CD4-positive, alpha-beta T cell (primary cell): ENCODE measurements around the gene EXOC3. TPM values are rescaled to one million over a fixed set of nuclear protein-coding genes. Genes with fewer than 3 reads are reported as not detected.

ENCODE experiments used
- ATAC-seq: fragments of 200-7000 bp; cut with Tn5 transposase; one replicate; pipeline ENCODE4 v1.10.0; 2022; ENCODE audit warnings: mild to moderate bottlenecking; ENCODE audit not compliant: poor library complexity
- CTCF ChIA-PET: fragments of 350-600 bp; sonication (Branson Sonifier 250); formaldehyde crosslinking; loops from one replicate; lab custom pipeline; 2021; ENCODE audit warnings: antibody characterized with exemption, inconsistent platforms; lab: Charles Lee
- POLR2A ChIA-PET: fragments of 350-600 bp; sonication (Branson Sonifier 250); formaldehyde crosslinking; loops from one replicate; lab custom pipeline; 2021; ENCODE audit warnings: antibody characterized with exemption, inconsistent platforms; lab: Charles Lee
- DNase-seq, 14 experiments: peaks; one replicate each; pipeline ENCODE4 v3.0.0-alpha.2; 2013 to 2020; ENCODE audit warnings: mixed read lengths in 2 of 14
- H3K27ac ChIP-seq, 2 donors: one replicate each; pipeline versions ENCODE4 v1.5.1 to v1.7.0; 2013; ENCODE audit warnings: low read length in 2 of 2, low read depth in 1 of 2, mild to moderate bottlenecking in 1 of 2
- H3K27me3 ChIP-seq, 2 experiments: 1 replicate in 1 of 2; 2 replicates in 1 of 2; pipeline versions ENCODE4 v1.6.1 to v1.7.0; 2013; ENCODE audit warnings: low read length in 2 of 2, control low read depth in 1 of 2, mild to moderate bottlenecking in 1 of 2, moderate library complexity in 1 of 2; ENCODE audit not compliant: insufficient read depth in 2 of 2, control insufficient read depth in 1 of 2
- H3K36me3 ChIP-seq: one replicate; pipeline ENCODE4 v1.6.1; 2013; ENCODE audit warnings: low read length, control low read depth; ENCODE audit not compliant: insufficient read depth
- H3K4me1 ChIP-seq: one replicate; pipeline ENCODE4 v1.6.1; 2013; ENCODE audit warnings: low read length, control low read depth; ENCODE audit not compliant: insufficient read depth
- H3K4me3 ChIP-seq: one replicate; pipeline ENCODE4 v1.5.1; 2013; ENCODE audit warnings: mild to moderate bottlenecking, low read length, moderate library complexity
- H3K9me3 ChIP-seq, 2 experiments: 1 replicate in 1 of 2; 2 replicates in 1 of 2; pipeline versions ENCODE4 v1.6.1 to v1.7.0; 2013; ENCODE audit warnings: low read length in 2 of 2, mild to moderate bottlenecking in 2 of 2, control low read depth in 1 of 2, moderate library complexity in 1 of 2; ENCODE audit not compliant: control insufficient read depth in 1 of 2, insufficient read depth in 1 of 2
- H3K27ac Mint-ChIP-seq: one replicate; pipeline ENCODE4 v1.8.0; 2020; ENCODE audit warnings: mixed read lengths
- H3K27me3 Mint-ChIP-seq: one replicate; pipeline ENCODE4 v1.8.0; 2021; ENCODE audit warnings: mixed read lengths
- H3K36me3 Mint-ChIP-seq: one replicate; pipeline ENCODE4 v1.8.0; 2021; ENCODE audit warnings: low read depth, mixed read lengths
- H3K4me1 Mint-ChIP-seq: one replicate; pipeline ENCODE4 v1.8.0; 2021; ENCODE audit warnings: low read depth, mixed read lengths
- H3K4me3 Mint-ChIP-seq: one replicate; pipeline ENCODE4 v1.8.0; 2020; ENCODE audit warnings: mild to moderate bottlenecking, mixed read lengths
- H3K9me3 Mint-ChIP-seq: one replicate; pipeline ENCODE4 v1.8.0; 2020; ENCODE audit warnings: mixed read lengths
- intact Hi-C, 2 experiments: fragments of 100-400 bp; cut with DNase I in 1 of 2; cut with micrococcal nuclease in 1 of 2; formaldehyde crosslinking; loops; one replicate each; pipeline versions ENCODE4 v1.15.1 to v1.9.0; 2023 to 2025; cut with DNase I, micrococcal nuclease
- total RNA-seq, 174 experiments: library from RNA in 2 of 174; stranded (reverse) in 2 of 174; gene quantifications; one replicate each; pipeline ENCODE4 v1.2.3 and lab custom pipeline; 2021 to 2026
- TF ChIP-seq, protein P1 (sequence below): fragments of 200-600 bp; IDR thresholded peaks from one replicate; pipeline ENCODE4 v1.8.0; 2022; ENCODE audit warnings: antibody characterized with exemption, mild to moderate bottlenecking

EXOC3 gene
- total RNA-seq, 2 experiments from 2014 or later, result 82.4 to 84.1 TPM

DNA sequence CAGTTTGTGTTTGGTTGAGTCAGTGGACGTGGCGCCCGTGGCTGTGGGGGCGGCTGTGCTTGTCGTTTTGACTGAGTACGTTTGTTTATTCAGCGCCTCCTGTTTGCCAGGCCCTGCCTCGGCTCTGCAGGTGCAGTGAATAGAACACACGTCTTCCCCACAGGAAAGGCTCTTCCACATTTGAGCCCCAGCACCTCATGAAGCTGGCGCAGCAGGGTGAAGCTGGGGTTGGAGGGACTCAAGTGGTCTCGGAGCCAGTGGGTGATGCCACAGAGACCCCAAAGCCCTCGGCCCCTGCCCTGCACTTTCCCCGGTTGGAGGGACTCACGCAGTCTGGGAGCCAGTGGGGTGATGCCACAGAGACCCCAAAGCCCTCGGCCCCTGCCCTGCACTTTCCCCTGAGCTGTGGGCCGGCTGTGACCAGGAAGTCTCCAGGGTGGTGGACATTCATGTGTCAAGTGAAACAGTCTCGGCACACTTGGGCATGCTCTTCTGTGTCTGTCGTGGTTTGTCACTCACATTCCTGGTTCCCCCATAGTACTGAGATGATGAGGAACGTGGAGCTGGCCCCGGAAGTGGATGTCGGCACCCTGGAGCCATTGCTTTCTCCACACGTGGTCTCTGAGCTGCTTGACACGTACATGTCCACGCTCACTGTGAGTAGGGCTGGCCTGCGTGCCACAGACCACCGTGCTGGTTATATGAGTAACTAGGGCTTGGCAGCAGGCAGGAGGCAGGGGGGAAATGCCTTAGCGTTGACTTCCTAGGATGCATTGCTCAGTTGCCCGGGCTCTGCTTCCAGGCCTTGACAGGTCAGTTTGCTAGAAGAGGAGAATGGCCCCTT lies 13.6 kb downstream of the EXOC3 start:
- Mint-ChIP-seq H3K36me3 (peaks cover 96% of the 10 kb centered on the region), H3K4me3 (no peak overlapping the region), H3K27me3 (no peaks in the 10 kb centered on the region), H3K4me1 (peaks cover 28% of the 10 kb centered on the region), H3K27ac (no peak overlapping the region), H3K9me3 (peaks cover 6% of the 10 kb centered on the region)
- ChIA-PET CTCF (interaction anchor here (1.1 kb wide), 1 partner anchor 11 kb away, joined by 3 read pairs; no protein-coding TSS in a partner anchor), POLR2A (interaction anchor here (1.3 kb wide), 1 partner anchor 16 kb away, joined by 4 read pairs; no protein-coding TSS in a partner anchor)
- H3K4me3 ChIP-seq, result no peak overlapping the region
- peaks cover 92% of the 10 kb centered on the region for H3K36me3 ChIP-seq
- no peak overlapping the region for H3K27ac ChIP-seq
- peaks cover 10 to 12% of the 10 kb centered on the region in 2 experiments for H3K9me3 ChIP-seq
- TF ChIP-seq, protein P1, sequence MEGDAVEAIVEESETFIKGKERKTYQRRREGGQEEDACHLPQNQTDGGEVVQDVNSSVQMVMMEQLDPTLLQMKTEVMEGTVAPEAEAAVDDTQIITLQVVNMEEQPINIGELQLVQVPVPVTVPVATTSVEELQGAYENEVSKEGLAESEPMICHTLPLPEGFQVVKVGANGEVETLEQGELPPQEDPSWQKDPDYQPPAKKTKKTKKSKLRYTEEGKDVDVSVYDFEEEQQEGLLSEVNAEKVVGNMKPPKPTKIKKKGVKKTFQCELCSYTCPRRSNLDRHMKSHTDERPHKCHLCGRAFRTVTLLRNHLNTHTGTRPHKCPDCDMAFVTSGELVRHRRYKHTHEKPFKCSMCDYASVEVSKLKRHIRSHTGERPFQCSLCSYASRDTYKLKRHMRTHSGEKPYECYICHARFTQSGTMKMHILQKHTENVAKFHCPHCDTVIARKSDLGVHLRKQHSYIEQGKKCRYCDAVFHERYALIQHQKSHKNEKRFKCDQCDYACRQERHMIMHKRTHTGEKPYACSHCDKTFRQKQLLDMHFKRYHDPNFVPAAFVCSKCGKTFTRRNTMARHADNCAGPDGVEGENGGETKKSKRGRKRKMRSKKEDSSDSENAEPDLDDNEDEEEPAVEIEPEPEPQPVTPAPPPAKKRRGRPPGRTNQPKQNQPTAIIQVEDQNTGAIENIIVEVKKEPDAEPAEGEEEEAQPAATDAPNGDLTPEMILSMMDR, result no peak
- H3K27me3 ChIP-seq, result no peaks in the 10 kb centered on the region
- peaks cover 25% of the 10 kb centered on the region for H3K4me1 ChIP-seq
- ATAC-seq (no peak), DNase-seq (peak in 3 of 14 experiments; percentile 2 to 17 (median 3))
- intact Hi-C loops, result no loop called here

DNA sequence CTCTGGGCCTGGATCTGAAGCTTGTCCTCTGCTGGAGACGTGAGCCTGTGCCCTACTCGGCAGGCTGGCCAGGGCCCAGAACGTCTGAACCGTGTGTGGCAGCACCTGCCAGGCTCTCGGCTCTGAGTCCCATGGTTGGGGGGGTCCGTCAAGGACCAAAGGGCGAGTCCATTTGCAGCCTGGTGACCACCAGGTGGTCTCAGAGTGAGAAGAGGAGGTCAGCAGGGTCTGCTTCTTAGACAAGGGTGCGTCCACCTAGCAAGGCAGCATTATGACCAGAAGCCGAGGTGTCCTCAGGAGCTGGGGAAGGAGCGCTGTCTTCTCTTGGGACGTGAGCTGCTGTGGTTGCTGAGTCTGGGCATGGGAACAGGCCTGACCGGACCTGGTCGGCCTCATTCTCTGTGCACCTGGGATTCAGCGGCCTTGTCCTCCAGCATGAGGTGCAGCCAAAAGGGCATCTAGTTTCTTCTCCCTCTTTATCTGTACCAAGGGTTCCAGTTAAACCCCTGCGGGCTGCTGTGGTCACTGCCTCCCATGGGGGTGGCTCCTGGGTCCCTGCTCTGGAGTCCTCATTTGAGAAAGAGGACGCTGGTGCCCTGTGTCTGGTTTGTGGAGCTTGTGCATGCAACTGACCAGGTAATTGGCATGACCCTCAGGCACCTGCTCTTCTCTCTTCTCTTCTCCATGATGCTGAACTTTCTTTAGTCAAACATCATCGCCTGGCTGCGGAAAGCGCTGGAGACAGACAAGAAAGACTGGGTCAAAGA lies 14.4 kb downstream of the EXOC3 start:
- ChIA-PET CTCF (interaction anchor here (1.1 kb wide), 1 partner anchor 12 kb away, joined by 3 read pairs; no protein-coding TSS in a partner anchor), POLR2A (interaction anchor here (1.3 kb wide), 1 partner anchor 15 kb away, joined by 4 read pairs; no protein-coding TSS in a partner anchor)
- no peak overlapping the region for H3K4me3 ChIP-seq
- no peaks in the 10 kb centered on the region for H3K27me3 ChIP-seq
- Mint-ChIP-seq H3K27ac (no peak overlapping the region), H3K9me3 (no peaks in the 10 kb centered on the region), H3K27me3 (no peaks in the 10 kb centered on the region), H3K4me3 (no peak overlapping the region), H3K4me1 (peaks cover 23% of the 10 kb centered on the region), H3K36me3 (peaks cover 96% of the 10 kb centered on the region)
- H3K4me1 ChIP-seq, result peaks cover 25% of the 10 kb centered on the region
- intact Hi-C loops, result no loop called here
- peaks cover 4 to 10% of the 10 kb centered on the region in 2 experiments for H3K9me3 ChIP-seq
- peaks cover 92% of the 10 kb centered on the region for H3K36me3 ChIP-seq
- DNase-seq, result peak in 3 of 14 experiments; percentile 1 to 24 (median 3)
- TF ChIP-seq, protein P1, result no peak
- no peak for ATAC-seq
- H3K27ac ChIP-seq, result no peak overlapping the region

DNA sequence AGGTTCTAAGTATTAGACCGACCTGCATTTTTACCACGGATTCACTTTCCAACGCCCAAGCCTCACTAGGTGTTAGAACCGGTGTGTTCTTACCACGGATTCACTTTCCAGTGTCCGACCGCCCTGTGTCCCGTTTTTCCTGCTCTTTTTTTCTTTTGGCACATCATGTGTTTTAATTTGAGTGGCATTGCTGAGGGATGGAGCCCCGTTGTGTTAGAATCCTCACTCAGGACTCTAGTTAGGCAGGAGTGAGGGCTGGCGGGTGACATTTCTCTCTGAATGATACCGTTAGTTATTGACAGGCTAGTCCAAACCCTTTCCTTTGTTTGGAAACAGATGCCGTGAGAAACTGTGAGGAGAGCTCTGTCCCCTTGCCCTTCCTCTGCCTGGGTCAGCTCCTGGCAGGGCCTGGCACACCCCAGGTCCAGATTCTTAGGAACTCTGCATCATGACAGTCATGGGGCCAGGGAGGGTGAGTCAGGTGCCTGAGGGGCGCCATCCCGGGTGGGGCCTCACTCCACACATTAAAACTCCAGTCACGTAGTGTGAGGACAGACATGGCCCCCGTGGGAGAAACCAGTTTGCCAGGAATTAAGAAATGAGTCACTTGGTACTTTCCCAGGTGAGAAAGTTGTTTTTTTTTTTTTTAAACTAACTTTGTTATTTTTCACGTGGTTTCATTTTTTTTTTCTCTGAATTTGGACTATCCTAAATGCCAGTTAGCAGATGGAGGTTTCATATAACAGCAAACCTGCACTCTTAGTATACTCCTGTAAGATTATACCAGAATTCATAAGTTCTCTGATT lies 15.8 kb downstream of the EXOC3 start:
- no peak overlapping the region for H3K4me3 ChIP-seq
- DNase-seq (peak in 5 of 14 experiments; percentile 3 to 70 (median 30)), ATAC-seq (no peak)
- H3K9me3 ChIP-seq, result no peaks in the 10 kb centered on the region
- ChIA-PET CTCF (no interaction called here), POLR2A (no interaction called here)
- peaks cover 95% of the 10 kb centered on the region for H3K36me3 Mint-ChIP-seq
- H3K4me1 ChIP-seq, result peaks cover 12% of the 10 kb centered on the region
- peaks cover 81% of the 10 kb centered on the region for H3K36me3 ChIP-seq
- intact Hi-C loops, result no loop called here
- no peak overlapping the region for H3K27ac Mint-ChIP-seq
- H3K27ac ChIP-seq, result no peak overlapping the region
- no peak overlapping the region for H3K4me3 Mint-ChIP-seq
- no peaks in the 10 kb centered on the region for H3K9me3 Mint-ChIP-seq
- peaks cover 13% of the 10 kb centered on the region for H3K4me1 Mint-ChIP-seq
- TF ChIP-seq, protein P1, result no peak
- no peaks in the 10 kb centered on the region for H3K27me3 ChIP-seq
- no peaks in the 10 kb centered on the region for H3K27me3 Mint-ChIP-seq
